NCI-H524 (cell line): ENCODE data around the gene SERPINA4.
"Not testable (repeated sequence)": the region's sequence is repeated elsewhere in the genome, so short reads cannot be mapped to it uniquely, and the experiment has no call there.

Experiments used
- DNase-seq, 2 experiments: peaks; one replicate each; lab custom pipeline; 2025; lab: John Stamatoyannopoulos, UW

The SERPINA4 gene

DNA sequence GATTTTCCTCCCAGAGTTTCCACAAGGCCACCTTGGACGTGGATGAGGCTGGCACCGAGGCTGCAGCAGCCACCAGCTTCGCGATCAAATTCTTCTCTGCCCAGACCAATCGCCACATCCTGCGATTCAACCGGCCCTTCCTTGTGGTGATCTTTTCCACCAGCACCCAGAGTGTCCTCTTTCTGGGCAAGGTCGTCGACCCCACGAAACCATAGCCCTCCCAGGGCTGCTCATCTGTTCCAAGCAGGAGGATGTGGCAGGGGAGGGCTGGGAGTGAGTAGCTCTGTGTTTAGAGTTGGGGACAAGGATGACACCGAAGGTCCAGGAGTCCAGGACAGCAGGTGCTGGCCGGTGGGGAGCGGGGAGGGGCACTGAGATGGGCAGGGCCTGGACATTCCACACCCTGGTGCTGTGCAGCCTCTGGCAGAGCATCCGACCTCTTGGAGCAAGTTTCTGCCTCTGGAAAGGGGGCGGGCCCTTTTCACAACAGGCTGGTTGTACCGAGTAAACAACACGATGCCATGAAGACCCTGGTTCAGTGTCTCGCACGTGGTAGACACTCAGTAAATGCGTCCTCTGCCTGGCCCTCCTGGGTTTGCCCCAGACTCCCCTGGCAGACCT is 8.2 kb downstream of the SERPINA4 start:
- DNase-seq = no peak

DNA sequence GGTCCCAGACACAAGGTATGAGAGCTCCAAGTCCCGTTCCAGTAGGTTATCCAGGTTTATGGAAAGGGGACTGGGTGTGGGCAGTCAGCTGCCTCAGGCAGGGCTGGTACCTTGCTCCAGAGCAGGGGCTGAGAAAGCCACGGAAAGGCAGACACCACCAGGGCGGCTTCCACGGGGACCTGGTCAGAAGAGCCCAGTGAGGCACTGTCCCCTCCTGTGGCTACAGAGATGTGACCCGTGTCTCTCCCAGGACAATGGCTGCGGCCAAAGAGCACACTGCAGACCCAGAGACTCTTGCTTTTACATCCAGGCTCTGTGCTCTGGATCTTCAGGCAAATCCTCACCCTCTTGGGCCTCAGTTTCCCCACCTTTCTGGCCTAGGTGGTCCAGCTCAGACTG is 8.8 kb downstream of the SERPINA4 start:
- DNase-seq = no peak

DNA sequence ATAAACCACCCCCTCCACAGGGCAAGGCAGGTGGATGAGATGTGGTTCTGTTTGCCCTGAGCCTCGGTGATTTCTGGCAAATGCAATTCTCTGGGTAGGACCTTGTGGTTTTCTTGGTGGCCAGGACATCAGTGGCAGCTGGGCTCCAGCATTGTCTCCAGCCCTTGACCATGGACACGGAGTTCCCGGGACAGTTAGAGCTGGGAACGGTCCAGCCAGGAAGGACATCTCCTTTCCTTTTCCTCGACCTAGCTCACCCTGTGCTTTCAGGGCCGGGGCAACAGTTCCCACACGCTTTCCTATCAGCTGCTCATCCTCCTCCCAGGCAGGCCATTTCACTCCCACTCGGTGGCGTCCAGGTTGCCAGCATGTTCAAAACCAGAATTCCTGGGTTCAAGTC is 9.2 kb downstream of the SERPINA4 start:
- DNase-seq = no peak

DNA sequence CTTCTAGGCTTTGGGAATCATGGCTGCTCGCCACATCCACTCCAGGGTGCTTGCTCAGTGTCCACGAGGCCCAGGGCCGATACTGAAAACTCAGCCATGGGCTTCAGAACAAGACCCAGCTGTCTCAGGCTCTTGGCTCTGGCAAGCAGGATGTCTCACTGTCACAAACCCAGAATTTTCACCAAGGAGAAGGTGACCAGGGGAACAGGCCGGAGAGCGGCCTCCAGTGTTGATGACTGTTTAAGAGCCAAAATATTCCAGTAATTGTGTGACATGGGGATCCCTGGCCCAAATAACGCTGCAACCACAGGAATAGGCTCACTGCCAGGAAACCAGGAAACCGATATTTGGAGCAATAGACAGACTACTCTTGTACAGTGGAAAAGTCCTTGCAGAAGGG is 10.2 kb downstream of the SERPINA4 start:
- DNase-seq = no peak

DNA sequence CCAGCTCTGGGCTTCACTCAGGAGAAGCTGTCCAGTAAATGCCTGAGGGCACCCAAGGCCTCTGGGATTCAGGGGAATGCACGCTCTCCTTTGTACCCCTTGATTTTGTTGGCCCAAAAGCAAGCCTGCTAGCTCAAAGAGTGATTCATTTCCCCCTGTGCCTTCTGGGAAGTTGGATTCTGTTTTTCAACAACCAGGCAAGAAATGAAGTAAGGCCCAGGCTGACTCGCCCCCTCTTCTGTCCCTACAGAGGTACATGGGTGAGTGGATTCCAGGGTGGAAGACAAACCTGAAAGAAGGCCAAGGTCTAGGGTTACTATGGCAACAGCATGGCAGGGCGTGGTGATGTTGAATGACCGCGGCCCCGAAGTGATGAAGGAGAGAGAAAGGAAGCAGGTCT is 10.7 kb downstream of the SERPINA4 start:
- no peak for DNase-seq

DNA sequence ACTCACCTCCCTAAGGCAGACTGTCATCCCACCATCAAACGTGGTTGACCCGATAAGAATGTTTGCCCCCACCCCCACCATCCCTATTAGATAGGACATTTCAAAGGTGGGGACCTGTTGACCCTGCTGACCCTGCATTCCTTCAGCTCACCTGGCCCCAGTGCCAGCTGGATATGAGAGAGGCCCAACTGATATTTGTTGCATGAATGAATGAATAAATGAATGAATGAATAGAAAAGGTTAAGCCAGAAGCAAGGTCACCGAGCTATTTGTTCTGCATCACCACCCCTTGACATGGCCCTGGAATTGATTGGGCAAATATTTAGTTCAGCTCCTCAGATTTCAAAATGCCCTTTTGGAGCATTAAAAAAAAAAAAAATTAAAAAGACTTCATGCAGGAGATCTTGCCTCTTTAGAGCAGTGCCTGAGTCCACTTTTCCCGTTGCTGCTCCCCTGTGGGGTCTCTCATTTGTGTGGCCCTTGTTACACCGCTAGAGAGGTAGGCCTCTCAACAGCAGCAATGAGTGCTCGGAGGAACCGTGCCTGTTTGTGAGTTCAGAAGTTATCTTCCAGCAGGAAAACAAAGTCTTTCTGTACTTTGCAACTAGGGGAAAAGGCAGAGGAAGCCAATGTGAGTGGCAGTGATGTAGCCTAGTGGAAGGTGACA is 11.5 kb downstream of the SERPINA4 start:
- DNase-seq = no peak

DNA sequence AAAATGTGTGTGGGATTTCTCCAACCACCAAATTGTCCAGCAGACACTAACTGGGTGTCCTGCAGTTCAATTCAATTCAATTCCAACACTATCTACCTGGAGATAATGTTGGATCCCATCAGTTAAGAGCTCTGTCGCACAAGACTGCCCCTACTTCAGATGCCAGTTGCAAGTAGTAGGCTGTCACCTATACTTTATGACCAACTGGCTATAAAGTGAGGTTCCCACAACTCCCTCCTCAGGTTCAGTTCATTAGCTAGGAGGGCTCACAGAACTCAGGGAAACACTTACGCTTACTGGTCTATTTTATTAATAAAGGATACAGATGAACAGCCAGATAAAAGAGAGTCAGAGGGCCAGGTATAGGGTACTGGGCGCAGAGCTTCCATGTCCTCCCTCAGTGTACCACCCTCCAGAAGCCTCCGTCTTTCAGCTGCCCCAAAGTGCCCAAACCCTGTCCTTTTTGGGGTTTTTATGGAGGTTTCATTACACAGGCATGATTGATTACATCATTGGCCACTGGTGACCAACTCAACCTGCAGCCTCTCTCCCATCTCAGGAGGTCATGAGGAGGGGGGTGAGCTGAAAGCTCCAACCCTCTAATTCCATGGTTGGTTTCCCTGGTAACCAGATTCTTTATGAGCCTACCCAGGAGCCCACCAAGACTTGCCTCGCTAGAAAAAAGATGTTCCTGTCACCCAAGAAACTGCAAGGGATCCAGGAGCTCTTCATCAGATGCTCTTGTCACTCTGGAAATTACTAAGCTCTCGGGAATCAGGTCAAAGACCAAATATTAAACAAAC is 12.4 kb downstream of the SERPINA4 start:
- DNase-seq = no peak

DNA sequence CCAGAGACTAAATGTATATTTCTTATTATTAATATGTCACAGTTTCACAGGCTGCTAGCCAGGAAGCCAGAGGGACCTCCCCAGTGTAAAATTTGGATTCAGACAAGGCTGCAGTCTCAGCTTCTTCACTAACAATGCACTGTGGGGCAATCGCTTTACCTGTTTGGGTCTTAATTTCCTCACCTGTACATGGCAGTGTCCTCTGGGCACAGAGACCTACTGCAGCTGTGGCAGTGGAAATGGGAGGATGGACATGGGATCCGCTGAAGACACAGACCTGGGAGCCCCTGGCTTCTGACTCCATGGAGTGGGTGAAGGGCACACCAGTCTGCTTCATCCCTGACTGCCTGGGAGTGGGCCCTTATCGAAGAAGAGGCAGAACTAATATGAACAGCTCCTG is 13.1 kb downstream of the SERPINA4 start:
- no peak for DNase-seq

DNA sequence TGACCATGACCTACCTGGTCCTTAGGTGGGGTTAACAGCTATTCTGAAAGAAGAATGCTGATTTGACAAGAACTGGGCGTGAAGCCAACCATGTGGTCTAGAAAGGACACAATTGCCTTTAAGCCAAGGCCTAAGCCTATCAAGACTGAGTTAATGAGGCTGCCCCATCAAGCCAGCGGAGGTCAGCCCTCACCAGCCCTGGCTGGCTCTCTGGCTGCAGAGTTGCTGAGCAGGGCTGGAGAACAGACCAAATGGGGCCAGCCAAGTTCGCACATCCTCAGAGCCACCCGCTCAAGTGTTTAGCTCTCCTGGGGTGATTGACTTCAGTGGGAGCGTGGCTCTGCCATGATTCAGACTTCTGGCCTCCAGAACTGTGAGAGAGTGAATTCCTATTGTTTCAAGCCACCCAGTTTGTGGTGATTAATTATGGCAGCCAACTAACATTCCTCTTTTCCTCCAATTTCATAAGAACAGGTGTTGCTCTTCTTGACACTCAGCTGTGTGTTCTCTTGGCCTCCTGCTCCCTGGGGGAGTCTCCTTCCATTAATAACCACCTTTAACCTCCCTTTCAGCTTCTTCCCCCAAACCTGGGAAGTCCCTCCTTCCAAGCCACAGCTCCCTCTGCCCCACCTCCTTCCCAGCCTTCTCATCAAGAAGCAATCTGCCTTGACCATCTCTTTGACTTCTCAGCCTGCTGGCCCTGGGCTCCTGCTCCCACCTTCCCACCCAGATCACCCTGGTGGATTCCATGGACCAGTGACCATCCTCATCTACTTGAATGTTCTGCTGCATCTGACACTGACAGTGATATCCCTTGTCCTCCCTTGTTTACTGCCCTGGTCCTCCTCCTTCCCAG is 14.7 kb downstream of the SERPINA4 start:
- no peak for DNase-seq

DNA sequence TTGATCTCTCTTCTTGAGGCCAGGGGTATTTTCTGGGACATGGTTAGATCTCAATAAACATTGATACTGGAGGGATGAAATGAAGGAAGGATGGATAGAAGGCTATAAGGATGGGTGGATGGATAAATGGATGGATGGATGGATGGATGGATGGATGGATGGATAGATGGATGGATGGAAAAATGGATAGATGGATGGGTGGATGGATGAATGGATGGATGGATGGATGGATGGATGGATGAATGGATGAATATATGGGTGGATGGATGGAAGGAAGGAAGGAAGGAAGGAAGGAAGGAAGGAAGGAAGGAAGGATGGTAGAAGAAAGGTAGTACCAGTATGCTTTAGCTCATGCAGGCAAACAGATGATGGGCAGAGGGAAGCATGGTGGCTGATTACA is 16.2 kb downstream of the SERPINA4 start:
- not testable (repeated sequence) for DNase-seq

DNA sequence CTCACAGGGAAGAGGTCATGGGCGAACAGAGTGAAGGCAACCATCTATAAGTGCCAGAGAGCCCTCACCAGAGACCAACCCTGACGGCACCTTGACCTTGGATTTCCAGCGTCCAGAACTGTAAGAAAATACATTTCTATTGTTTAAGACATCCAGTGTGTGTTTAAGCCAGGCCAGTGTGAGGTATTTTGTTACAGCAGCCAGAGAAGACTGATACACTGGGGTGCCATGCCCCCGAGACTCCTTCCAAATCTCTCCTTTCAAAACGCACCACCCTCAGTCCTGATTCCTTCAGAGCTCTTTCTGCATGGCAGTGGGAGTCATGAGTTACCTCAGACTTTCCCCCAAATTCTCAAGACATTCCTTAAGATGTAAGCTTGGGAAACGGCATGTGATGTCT is 17.5 kb downstream of the SERPINA4 start:
- no peak for DNase-seq

DNA sequence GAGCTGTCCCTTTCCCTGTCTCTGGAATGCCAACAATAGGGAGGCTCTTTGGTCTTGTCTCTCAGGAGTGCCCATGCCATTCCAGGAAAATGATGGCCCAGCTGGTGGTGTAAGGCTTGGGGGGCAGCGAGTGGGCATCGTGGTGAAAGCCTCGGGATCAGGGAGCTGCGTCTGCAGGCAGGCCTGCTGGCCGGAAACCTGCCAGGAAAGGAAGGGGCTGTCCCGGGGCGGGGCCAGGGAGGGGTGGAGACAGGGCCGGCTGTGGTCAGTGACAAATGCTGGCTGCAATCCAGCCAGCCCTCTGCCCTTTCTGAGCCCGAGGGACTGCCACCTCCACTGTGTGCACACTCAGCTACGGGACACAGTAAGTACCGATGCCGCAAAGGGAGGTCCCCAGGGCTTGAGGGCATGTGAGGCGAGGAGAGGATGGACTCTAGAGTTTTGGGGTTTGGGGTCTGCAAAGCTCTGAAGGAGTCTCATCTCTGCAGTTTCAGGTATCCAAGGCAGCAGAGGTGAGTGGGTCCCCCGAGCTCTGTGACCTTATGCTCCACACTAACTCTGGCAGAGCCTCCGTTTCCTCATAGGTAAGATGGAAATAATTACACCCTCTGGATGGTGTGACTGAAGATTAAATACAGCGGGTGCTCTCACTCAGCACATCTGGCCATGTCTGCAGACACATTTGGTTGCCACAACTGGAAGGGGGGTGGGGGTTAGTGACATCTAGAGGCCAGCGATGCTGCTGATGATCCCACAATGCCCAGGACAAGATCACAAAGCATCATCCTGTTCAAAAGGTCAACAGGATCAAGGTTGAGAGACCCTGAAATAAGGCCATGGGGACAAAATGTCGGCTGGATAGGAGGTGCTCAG is 20.1 kb downstream of the SERPINA4 start, which contains the start of gene SERPINA5:
Gene SERPINA5 (plus strand): TSS at position 300 of the 873 bp plus-strand sequence. CDS start 5,937 bp downstream, outside the sequence.
- DNase-seq = no peak

DNA sequence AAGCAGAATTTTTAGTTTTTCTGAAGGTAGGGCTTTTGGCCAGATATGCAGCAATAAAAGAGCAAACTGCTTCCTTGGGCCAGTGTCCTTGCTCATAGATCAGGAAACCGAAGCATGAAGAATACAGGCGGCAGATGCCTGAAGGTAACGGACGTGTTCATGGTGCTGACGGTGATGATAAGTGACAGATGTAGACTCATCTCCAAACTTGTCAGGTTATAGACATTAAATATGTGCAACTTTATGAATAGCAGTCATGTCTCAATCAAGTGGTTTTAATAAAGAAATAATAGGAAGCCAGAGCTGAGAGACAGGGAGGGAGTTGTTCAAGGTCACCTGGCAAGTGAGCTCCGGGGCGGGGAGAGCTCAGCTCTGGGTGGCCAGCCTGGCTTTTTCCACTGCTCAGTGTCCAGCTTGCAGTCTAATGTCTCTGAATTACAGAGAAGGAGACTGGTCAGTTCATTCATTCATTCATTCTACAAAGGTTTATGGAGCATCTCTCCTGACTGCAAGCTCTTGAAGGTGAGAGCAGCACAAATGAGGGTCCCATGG is 21.0 kb downstream of the SERPINA4 start:
- DNase-seq = no peak

DNA sequence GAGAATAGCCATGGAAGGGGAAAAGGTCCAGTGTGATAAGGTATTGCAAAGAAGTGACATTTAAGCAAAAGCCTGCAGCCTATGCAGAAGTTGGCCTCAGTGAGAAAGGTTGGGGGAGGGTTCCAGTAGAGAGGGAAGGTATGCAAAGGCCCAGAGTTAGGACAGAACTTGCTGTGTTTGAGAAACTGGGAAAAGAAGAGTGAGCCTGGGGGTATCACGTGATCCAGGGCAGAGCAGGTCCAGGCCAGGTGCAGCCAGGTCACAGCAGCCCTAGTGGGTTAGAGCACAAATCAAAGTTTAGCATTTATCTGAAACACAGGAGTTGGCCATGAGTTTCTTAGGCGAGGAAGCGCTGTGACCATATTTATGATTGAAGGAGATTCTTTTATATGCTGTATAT is 21.6 kb downstream of the SERPINA4 start:
- DNase-seq = no peak

DNA sequence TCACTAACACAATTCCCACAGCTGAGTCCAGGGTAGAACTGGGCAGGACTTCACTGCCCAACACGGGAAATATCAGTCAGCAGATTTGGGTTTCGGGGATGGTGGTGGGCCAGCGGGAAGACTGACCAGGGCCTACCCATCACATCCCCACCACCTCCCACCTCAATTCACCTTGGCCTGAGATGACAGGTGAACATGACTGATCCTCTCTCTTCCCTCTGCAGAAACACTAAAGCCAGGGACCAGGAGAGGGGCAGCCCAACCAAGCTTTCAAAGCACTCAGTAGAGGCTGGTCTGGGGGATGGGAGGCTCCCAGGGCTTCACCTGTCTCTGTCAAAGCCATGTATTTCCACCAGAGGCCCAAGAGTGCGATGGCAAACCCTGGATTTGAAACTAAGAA is 22.3 kb downstream of the SERPINA4 start:
- no peak for DNase-seq

DNA sequence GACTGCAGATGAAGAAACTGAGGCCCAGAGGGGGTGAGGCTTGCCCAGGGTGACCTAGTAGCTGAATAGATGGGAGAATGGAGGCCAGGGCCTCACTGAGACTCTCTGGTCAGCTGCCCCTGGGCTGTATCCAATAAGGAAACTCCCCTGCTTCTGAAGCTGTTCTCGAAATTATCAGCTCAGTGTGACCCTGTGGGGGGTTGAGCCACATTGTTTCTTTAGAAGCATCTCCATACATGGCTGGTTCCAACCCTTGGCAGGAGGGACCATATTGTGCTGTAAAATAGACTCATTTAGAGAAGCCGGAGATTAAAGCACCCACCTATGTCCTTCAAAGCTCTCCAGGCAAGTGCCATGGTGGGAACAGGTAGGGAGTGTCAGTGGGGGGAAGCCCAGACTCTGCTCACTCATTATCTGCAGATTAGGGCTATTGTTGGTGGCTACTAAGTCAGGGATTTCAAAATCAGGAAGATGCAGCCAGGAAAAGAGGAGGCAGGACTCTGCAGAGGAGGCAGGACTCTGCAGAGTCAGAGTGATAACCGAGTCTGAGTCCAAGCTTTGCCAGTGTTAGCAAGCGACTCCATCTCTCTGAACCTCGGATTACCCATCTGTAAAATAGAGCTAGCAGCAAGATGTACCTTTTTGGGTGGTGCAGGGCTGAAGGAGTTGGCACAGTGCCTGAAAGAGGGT is 23.5 kb downstream of the SERPINA4 start:
- no peak for DNase-seq

DNA sequence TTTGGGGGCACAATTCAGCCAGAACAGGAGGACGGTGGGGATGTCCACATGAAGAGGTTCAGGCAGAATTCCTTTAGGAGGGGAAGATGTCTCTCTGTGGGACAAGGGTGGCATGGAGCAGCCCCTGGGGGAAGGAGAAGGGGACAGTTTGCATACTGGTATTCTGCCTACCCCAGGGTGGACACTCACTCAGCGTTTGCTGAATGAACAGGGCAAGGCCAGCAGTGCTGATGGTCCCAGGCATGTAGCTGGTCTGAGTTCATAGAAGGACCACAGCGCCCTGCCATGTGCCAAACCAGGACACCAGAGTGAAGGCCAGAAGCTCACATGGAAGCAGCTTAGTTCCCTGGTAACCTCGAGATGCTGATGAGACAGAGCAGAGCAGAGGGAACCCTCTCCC is 25.4 kb downstream of the SERPINA4 start:
- no peak for DNase-seq

DNA sequence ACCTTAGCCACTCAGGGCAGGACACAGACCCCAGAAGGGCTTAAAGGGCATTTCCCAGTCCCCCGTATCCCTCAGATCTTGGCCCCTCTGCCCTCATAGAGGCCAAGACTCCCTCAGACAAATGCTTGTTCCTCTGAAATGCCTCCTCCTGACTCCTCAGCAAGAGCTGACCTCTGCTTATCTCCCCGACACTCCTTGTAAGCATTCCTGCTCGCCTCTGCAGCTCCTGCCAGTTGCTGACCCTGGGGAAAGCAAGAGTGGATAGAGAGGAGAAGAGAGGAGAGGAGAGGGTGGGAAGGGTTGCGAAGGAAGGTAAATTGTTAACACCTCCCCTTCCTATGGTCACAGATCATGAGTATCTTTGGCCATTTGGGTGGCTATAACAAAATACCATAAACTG is 27.1 kb downstream of the SERPINA4 start:
- no peak for DNase-seq

DNA sequence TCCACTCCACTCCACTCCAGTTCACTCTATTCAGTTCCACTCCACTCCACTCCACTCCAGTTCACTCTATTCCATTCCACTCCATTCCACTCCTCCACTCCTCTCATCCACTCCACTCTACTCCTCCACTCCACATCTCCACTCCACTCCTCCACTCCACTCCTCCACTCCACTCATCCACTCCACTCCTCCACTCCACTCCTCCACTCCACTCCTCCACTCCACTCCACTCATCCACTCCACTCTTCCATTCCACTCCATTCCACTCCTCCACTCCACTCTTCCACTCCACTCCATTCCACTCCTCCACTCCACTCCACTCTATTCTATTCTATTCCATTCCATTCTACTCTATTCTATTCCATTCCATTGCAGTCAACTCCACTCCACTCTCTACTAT is 29.8 kb downstream of the SERPINA4 start:
- DNase-seq = no peak

DNA sequence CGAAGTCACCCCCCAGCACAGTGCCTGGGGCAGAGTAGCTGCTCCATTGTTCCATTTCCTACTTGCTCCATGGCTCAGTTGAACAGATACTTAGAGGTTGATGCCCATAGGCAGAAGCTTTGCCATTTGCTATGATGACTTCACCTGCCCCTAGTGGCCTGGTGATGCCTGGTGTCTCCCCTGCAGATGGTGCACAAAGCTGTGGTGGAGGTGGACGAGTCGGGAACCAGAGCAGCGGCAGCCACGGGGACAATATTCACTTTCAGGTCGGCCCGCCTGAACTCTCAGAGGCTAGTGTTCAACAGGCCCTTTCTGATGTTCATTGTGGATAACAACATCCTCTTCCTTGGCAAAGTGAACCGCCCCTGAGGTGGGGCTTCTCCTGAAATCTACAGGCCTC is 30.6 kb downstream of the SERPINA4 start:
- DNase-seq = no peak
